Measurements from ENCODE around the gene TCIRG1.
A peak's percentile ranks its signal among the peaks of the same experiment; 100 is the strongest.
"Not testable (repeated sequence)": the region's sequence is repeated elsewhere in the genome, so short reads cannot be mapped to it uniquely, and the experiment has no call there.

Gene TCIRG1

DNA sequence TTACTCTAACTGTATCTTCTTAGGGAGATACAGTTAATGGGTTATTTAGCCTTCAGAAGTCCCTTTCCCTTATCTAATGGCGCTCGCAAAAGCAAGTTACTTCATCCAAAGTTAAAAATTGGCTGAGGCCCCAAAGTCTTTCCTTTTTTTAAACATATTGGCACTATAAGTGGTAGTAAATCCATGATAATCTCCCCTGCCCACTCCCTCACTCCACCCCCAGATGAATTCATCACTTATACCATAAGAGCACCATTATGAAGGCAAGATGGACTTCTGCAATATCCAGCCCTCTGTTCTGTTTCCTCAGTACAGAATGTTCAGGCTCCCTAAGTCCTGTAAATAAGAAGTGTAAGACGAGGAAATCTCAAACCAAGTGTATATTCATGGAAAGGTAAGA lies 44.7 kb downstream of the TCIRG1 start:
- no peak for DNase-seq (ENCODE audit: low read depth)

DNA sequence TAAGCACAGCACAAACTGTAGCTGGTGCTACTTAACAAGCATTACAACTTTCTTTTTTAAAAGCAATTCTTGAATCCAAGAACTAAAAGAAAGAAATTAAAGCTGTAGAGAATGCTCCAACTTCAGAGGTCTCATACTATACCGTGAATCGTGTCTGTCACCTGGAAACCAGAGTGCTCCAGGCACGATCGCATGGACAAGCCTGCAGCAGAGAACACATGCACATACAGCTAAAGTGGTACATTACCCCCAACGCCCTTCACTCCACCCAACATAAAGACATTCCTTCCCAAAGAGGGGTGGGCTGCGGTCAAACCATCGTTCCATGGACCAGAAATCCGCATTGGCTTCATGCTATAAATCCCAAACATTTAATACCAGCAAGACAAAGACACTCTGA lies 50.9 kb downstream of the TCIRG1 start:
- DNase-seq (ENCODE audit: low read depth) = no peak

DNA sequence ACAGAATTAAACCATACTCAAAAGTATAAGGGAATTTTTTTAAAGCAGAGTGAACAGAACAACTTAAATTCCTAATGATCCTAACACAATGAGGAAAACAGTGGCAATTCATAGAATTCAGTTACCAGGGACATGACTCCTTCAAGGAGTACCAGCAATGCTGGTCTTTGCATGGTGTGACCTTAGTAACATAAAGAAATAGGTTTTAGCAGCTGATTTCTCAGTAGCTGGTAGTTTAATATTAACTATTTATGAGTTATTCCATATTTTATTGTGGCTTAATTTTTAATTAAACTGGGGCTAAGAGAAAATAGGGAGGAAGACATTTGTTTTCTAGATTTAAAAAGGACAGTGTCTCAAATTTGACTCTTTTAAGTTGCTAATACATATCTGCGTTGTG lies 51.5 kb downstream of the TCIRG1 start:
- no peak for DNase-seq (ENCODE audit: low read depth)

DNA sequence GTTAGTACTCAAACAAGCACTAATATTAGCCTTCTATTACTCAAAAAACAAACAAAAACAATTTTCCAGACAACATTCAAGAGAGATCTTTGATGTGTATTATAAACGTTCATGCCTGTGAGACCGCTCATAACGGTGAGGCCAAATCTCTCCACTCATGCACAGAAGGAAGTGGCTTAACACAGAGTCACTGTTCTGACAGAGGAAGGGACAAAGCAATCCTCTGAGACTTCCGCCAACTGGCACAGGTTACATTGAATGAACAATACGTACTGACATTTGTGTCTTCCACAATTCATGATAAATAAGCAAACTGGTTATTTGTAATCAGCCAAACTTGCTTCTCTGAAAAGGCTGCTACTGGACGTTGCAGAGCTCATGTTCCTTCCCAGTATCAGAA lies 51.9 kb downstream of the TCIRG1 start:
- no peak for DNase-seq (ENCODE audit: low read depth)

DNA sequence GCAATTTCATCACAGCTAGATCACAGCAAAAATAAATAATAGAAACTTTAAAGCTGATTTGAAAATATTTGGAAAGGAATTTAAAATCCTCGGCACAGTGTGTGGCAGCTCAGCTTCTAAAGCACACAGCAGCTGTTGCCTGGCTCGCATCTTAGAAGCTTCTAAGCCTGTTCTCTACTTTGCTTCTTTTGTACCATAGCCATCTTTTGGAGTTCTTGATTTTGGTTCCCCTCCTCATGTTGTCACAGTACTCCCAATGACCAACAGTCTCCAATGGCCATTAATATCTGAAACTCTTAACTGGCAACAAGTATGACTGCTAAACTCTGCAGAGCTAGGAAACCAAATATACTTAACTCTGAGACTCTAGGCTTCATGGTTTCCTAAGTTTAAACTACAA lies 53.6 kb downstream of the TCIRG1 start:
- no peak for DNase-seq (ENCODE audit: low read depth)

DNA sequence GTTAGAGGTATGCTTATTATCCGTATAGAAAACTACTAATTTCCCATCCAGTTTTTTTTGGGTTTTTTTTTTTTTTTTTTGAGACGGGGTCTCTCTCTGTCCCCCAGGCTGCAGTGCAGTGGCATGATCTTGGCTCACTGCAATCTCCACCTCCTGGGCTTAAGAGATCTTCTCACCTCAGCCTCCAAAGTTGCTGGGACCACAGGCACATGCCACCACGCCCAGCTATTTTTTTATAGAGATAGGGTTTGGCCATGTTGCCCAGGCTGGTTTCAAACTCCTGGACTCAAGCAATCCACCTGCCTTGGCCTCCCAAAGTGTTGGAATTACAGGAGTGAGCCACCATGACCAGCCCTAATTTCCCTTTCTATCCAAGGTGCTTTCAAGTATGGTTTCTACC lies 54.1 kb downstream of the TCIRG1 start:
- DNase-seq (ENCODE audit: low read depth) = not testable (repeated sequence)

DNA sequence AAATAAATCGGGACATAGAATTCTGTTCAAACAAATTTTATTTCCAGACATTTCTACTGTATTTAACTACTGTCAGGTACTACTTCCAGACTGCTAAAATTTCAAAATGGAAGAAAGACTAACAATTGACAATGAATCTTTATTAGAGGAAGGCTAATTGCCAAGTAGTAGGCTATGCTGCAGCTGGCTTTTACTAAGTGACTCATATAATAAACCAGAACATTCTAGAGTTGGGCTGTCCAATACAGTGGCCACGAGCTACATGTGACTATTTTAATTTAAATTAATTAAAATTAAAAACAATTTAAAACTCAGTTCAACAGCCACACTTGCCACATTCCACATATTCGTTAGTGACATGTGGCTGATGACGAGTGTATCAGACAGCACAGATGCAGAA lies 54.7 kb downstream of the TCIRG1 start:
- no peak for DNase-seq (ENCODE audit: low read depth)

DNA sequence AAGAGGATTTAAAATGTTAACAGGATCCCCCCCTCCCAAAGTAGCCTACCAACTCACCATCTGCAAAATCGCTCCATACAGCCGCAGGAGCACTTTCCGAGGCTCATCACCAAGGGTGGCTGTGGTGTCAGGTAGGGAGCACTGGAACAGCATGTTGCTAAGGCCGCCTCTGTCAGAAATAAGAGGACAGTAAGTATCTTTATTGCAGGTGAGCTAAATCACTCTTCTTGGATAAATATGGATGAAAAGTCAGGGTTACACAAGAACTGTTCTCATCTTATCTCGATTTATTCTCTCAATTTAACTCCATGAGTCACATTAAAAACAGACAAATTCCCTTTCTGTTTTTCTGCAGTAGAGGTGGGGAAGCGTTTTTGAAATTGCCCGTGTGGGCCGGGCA lies 58.1 kb downstream of the TCIRG1 start:
- DNase-seq (ENCODE audit: low read depth) = no peak

DNA sequence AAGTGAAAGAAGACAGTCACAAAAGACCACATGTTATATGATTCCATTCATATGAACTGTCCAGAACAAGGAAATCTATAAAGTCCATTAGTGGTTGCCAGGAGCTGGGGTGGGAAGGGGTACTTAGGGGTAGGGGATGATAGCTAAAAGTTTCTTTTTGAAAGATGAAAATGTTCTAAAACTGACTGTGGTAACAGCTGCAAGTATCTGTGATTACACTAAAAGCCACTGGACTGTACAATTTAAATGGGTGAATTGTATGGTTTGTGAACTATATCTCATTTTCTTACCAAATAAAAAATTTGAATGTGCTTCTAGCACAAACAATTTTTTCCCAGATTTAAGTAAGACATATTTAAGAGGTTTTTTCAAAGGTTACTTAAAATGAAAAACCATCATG lies 60.2 kb downstream of the TCIRG1 start:
- no peak for DNase-seq (ENCODE audit: low read depth)

DNA sequence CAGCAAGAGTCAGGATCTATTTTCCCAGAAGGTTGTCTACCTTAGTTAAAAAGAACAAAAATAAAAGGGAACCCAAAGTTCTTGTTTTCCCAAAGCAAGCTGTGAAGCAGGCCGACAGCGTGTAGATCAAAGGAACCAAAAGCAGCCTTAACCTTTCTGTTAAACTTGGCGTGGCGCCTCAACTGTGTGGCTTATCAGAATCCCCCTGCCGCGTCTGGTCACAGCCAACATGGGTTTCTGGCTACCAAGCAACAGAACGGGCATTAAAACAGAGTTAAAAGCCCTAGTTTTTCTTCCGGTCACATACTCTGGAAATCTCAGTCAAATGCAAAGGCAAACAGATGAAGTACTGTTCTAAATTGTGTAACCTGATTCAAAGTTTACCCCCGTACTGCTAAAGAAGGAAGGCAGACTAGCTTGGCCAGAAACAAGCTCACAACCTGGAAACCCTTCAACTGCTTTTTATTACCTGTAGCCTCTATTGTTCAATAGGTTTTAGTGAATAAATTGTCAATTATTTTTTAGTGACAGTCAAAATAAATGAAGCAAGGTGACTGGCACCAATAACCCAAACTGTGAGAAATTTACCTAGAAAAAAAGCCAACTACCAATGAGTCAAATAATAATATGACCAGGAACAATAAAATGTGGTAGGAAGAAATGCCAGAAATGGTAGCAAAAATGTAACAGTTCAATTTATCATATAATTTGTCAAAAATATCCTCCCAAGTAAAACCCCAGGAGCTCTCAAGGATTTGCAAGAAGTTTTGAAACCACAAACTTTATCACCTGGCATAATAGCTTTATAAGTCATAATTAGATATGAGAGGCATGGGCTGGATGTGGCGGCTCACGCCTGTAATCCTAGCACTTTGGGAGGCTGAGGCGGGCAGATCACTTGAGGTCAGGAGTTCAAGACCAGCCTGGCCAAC lies 60.9 kb downstream of the TCIRG1 start:
- DNase-seq (ENCODE audit: low read depth) = peak; percentile 11

All from activated T-cell treated with anti-CD3 and anti-CD28 coated beads for 1 hour (primary cell).